GM12891 (cell line): Measurements from ENCODE around the gene CALHM1.

Source experiments
- PAX5 ChIP-seq: IDR thresholded peaks from 2 replicates; pipeline ENCODE4 v1.6.1; 2011; ENCODE audit warnings: low read length, moderate library complexity, mild to moderate bottlenecking; ENCODE audit not compliant: insufficient read depth, severe bottlenecking
- POLR2A ChIP-seq: IDR thresholded peaks from 2 replicates; pipeline ENCODE4 v1.6.1; 2011; ENCODE audit warnings: low read depth, low read length, control low read depth
- POLR2AphosphoS5 ChIP-seq: IDR thresholded peaks from 2 replicates; pipeline ENCODE4 v1.6.1; 2011; ENCODE audit warnings: low read depth, low read length, control low read depth
- POU2F2 ChIP-seq: IDR thresholded peaks from 2 replicates; pipeline ENCODE4 v1.6.1; 2011; ENCODE audit warnings: low read depth, mild to moderate bottlenecking, control low read depth, low read length, moderate library complexity
- SPI1 ChIP-seq: IDR thresholded peaks from 2 replicates; pipeline ENCODE4 v1.6.1; 2011; ENCODE audit warnings: low read depth, low read length, control low read depth
- TAF1 ChIP-seq: IDR thresholded peaks from 2 replicates; pipeline ENCODE4 v1.6.1; 2011; ENCODE audit warnings: low read depth, low read length, control low read depth

GRCh38 chr10:103463499-103463898, 4.8 kb upstream of the CALHM1 start:
- no peak for TF ChIP-seq POLR2AphosphoS5
- TF ChIP-seq TAF1, result no peak
- no peak for TF ChIP-seq POLR2A
- TF ChIP-seq SPI1, result no peak
- no peak for TF ChIP-seq PAX5
- TF ChIP-seq POU2F2, result no peak
